HK-2 (cell line): ENCODE measurements around the gene RUNX1.

Experiments used
- DNase-seq: peaks from one replicate; pipeline ENCODE4 v3.0.0-alpha.2; 2018; ENCODE audit not compliant: unreplicated experiment

Gene RUNX1

DNA sequence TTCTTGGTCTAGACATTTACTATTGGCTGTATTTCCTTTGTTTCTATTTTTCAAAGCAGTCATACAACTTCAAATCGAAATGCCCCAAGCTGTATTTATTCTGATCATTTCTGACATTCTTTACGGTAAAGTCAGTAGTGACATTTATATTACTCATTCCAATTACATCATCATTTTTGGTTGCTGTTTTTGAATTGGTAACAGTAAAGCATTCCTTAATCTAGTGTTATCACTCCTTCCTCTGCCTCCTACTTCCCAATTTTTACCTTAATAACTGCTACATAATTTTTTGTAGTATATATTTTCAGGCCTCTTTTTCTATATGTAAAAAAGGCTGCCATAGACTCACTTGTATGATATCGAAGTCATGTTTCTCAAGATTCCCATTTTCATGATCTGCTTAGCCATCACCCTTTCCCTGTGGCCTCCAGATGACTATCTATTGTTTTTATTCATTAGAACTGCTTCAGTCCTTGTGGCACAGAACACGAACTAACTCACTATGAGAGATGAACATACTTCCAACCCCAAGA is 167.2 kb downstream of the RUNX1 start:
- DNase-seq, result no peak

DNA sequence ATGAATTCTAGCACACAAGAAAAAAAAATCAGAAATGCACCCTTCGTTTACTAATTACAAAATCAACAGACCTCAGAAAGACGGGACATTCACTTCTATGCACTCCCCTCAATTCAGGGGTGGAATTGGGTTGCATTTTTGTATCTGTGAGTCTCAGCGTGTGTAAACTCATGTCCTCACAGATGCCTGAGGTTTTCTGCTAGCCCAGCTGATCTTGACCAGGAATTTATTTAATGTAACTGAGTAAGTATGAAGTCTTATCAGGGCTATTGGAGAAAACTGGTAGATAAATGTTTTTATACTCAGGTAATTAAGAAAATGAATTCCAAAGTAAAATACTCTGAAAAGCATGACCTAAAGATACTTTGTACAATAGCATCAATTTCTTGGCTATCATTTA is 167.7 kb downstream of the RUNX1 start:
- DNase-seq, result no peak

DNA sequence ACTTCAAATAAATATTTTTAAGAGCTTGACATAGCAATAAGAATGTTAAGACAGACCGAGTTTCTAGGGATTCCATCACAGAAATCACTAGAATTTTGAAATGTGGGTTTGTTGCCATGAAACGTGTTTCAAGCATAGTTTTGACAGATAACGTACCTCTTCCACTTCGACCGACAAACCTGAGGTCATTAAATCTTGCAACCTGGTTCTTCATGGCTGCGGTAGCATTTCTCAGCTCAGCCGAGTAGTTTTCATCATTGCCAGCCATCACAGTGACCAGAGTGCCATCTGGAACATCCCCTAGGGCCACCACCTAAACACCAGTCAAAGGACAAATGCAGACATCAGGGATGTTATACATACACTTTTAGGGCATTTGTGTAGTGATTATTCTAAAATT is 168.7 kb downstream of the RUNX1 start:
- DNase-seq, result no peak

DNA sequence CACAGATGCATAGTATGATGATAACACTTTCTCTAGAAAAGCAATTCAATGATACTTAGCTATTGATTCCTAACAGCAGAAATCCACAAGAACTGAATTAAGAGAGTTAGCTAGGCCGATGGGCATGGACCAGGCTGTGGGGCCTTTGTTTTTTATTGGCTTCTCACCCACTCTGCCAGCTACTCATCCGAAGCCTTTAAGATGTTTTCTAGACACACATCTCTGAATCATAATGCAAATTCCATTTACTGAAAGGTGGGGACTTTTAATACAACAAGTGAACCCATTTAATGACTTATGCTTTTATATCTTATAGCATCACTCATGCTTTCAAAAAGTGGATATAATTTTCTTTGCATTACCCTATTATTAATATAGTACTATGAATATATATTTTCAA is 170.2 kb downstream of the RUNX1 start:
- DNase-seq, result no peak

DNA sequence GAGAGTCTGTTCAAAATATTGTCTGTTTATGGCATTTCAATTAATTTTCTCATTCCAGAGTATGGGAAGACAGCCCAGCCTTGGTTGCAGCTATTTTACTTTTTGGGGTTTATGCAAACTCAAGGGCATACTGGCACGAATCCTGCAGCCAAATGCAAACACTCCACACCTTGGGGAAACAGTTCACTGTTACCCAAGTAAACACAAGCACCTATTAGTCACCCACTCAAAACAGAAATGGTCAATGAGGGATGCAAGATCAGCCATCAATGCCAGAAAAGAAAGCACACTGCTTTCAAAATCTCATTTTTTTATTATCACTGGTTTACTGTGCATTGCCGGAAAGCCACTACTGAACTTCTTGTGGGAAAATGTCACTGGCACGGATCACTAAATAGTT is 170.6 kb downstream of the RUNX1 start:
- DNase-seq, result no peak

DNA sequence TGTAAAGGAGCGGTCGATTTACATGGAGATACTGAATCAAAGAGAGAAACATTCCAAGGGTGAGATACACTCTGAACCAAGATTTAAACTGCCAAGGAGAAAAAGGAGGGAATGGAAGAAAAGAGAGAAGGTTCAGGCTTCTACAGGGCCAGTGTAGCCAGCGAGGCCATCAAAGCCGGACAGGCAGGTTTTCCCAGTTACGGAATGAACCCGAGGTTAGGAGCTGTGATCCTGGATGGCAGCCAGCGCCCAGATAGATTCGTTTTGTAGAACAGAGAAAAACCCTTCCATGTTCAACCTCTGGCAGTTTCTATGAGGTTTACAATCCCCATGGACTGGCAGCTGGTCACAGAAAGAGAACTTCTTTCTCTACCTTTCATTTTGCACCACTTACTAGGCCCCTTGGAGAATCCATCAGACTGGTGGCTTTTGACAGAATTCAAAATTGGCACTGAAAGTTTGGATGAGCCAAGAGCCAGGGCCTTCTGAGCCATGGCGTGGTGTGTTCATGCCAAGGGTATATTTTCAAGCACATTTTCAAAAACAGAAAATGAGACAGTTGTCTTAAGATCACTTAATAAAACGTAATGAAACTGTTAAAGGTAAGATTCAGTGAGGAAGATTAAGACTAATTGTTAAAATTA is 171.5 kb downstream of the RUNX1 start:
- DNase-seq, result no peak

DNA sequence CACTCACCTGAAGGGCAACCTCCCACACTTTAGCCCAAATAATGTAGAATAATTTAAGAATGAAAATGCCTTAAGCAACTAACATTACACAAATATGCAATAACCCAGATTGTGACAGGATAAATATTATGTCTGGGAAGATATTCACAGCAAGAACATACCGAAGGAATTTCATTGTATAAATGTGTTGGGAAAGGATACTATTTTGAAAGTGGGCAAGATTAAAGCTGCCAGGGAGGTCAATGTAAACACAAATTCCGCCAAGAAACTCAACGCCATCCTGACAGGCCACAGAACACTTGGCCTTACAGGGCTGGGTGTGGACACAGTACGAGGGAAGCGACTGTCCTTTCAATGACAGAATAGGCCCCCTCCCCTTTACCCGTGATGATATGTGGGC is 173.3 kb downstream of the RUNX1 start:
- no peak for DNase-seq

DNA sequence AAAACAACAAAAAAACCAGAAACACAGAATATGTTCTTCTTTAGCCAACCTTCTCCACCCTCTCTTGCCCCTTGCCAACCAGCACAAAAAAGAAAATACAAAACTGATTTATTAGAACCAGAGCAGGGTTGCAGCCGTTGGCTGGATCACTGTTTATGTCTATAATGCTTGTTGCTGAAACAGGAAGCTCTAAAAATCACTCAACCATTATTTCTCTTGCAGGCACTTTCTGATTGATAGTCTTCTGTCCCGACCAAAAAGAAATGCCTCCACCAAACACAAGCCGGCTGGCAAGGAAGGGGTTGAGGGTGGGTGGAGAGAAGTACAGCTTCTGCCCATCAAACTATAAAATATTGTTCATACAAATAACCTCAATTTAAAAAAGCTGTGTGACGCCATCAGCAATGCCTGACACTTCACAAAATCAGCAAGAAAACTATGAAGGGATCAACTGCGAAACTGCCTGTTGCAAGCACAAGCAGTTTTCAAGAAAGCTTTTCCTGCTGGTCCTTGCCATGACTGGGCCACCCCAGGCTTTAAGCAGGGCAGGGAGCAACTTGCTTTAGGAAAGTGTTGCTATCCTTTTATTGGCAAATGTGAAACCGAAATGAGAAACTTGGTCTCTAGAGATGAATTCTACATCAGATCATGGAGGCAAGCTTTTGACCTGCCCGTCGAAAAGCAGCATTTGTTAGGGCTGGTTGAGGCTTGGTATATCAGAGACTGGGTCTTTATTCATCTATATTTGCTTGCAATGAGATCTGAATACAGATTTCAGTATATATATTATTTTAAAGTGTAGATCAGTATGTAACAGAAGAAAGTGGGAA is 174.2 kb downstream of the RUNX1 start:
- DNase-seq, result no peak

DNA sequence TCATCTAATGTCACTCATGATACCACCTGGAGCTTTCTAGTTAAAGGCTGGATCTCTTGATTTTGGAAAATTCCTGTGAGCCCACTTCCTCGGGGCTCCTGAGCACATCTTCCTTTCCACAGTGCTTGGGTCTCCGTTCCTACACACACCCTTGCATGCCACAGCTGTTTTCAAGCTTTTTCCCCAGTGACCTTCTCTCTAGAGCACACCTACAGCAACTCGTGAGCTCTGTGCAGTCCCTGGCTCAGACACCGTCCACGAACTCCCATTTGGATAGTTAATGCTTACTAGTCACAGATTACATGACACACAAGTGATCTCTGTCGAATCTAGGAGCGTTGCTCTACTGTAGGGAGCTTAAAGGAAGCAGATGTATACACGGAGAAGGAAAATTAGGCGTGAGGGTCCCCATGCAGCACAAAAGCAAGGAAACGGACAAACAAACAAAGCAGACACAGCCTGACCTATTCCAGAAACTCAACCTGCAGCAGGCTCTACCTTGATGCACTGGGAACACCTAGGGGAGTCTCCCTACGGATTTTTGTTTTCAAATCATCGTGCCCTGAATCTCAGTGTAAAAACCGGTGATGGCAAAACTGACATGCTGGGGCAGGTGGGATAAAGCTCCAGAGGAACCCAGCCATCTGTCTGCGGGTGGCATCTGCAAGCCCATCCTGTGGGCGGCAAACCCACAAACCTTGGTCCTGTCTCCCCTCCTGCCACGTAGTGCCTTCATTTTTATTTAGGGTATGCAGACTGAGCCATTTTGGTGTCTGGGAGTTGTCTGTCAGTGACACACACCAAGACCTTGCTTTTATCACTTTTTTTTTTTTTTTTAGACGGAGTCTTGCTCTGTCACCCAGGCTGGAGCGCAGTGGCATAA is 177.8 kb downstream of the RUNX1 start:
- DNase-seq, result no peak

DNA sequence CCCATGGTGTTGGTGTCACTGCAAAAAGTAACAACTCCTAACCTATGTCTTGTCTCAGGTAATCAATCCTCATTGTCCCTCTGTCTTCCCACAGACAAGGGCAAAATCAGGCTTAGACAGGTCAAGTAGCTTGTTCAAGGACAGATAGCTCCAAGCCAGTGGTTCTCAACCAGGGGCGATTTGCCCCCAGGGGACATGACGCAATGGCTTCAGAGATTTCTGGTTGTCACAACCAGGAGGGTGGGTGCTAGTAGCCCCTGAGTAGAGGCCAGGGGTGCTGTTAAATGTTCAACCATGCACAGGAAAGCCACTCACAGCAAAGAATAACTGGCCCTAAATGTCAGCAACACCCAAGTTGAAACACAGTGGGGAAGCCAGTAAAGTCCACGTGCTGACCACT is 178.9 kb downstream of the RUNX1 start:
- DNase-seq, result no peak

DNA sequence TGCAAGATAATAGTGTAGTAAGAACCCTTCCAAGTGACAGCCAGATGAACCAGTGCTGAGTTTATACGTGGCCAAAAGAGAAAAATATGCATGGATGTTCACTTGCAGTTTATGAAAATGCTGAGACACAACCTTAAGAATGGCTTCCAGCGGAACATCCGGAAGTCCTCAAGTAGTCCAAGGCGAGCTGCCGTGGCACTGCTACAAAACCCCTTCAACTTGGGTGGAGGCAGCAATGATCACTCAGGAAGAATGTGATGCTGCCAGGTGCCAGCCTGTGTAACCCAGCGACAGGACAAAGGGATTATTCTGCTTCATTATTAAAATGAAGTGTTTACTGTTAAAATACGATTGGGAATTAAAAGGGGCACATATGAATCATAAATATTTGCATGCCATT is 179.6 kb downstream of the RUNX1 start:
- no peak for DNase-seq

DNA sequence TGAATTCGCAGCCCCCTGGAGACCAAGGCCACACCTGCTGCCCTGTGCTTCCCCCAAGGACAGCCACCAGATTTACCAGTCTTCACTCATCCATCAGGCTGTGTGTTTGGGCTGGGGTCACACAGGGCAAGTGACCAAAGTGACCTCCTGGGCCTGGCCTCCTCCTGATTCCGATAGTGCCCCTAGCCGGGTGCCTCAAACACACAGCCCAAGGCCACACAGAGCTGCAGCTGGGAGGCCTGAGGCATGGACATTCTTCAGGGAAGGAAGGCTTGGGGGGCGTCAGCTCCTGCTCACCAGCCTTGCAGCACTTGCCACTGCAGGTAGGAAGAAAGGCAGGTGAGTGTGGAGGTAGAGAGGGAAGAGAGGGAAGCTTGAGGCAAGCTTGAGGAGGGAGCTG is 181.3 kb downstream of the RUNX1 start:
- DNase-seq, result no peak

DNA sequence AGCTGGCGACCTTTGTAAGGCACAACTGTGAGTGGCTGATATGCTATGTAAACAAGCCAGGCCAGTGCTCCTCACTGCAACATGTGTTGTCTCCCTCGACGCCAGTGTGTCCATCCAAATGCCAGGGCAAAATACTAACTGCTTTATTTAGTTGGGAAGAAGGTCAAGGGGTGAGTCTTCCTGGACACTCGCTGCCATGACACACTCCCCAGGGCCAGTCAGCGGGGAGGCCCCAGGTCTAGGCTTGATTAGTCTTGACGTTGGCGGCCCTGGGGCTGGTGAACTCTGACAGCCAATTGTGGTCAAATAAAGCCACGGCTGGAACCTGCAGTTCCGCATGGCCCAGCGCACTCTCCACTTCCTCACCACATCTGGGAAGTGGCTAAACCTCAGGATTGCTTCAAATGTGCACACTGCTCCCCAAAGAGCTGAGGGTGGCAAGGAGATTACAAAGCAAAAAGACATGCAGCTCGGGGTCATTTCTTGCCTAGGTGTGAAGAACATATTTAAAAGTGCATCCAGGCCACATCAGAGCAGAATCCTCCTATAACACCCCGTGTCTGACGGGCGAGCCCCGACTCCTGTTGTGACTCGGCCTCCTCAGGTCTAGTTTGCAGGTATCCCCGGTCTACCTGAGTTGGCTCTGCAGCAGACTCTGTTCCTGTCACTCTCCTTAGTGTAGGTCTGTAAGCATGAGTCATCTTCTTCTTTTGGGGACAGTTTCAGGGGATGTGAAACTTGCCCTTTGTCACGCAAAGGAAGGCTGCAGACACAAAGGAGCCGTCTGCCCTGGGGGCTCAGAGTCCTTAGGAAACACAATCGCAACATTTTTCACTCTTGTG is 183.5 kb downstream of the RUNX1 start:
- peak; percentile 72 for DNase-seq

DNA sequence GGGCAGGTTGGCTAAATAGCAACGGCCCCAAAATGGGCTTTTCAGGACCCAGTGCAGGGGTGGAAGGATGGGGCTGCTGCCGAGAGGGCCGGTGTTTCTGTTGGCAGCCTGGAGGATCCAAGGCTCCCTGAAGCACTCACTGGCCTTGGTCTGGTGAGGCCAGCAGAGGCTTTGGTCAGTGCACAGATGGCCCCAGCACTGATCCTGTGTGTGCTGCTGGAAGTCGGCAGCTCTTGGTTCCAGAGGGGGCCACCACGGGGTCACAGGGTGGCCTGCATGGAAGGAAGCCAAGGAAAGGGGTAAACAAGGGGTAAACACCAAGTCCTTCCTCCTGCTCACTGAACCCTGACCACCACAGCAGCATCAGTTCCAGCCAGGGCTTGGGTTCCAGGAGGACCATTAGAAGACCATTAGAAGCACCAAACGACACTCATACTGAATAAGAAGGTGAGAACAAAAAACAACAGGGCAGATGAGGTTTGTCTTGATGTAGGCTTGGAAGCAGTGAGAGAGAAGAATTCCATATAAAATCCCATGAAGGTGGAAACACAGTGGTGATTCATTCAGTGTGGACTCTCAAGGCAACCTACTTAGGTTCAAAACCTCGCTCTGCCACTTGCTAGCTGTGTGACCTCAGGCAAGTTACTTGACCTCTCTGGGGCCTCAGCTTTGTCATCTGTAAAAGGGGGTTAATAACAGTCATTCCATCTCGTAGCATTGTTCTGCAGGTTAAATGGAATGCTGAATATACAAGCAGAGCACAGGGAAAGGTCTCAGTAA is 184.5 kb downstream of the RUNX1 start:
- DNase-seq, result no peak

DNA sequence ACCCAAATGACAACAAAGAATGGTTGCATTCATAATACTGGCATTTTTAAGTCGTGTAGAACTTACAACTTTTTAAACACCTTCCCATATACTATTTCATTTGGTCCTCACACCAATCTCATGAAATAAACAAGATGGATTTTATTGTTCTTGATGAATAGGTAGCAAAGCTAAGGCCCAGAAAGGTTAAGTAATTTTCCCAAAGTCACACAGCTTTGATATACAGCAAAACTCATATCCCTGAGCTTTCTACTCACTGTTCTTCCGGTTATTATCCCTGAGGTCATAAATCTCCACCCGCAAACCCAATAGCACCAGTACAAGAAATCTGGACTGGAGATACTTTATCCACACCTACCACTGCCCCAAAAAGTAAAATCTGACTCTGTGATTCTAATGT is 186.2 kb downstream of the RUNX1 start:
- DNase-seq, result no peak

DNA sequence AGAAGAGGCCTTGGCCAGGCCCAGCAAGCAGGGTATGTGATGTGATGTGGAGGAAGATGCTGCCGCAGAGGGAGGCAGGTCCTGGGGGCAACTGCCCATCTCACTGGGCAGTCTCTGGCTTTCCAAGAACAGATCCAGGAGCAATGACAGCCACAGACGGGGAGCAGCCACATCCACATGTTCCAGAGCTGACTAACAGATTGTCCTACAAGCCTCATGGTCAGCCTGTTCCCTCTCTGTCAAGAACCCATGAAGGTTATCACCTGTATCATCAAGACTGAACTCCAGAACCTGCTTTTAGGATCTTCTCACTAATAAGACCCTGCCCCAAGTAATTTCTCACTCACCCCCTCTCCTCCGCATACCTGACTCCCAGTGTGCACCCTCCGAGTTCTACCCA is 187.8 kb downstream of the RUNX1 start:
- no peak for DNase-seq

DNA sequence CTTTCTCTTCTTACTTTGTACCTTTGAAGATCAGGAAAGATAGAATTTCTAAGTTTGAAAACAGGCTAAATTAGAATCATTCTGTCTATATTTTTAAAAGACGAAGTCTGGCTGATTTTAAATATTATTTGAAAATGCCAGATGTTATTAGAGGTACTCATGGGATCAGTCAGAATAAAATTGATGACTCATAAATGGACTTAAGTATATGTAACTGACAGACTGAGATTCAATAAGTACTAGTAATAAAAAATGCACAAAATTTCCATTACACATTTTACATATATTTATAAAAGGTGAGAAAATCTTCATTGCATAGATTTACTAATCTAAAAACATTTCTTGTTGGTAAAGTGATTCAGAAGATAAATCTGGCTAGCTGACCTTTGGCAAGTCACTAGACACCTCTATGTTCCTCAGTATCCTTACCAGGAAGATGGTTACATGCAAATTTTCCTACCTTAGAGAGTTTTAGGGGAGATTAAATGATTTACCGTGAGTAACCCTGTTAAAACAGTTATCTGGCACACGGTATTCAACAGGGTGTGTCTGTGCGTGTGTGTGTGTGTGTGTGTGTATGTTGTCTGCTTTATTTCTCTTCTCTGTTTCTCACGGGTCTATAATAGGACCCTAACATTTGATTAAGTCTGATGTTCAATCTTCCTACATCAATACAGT is 189.0 kb downstream of the RUNX1 start:
- no peak for DNase-seq

DNA sequence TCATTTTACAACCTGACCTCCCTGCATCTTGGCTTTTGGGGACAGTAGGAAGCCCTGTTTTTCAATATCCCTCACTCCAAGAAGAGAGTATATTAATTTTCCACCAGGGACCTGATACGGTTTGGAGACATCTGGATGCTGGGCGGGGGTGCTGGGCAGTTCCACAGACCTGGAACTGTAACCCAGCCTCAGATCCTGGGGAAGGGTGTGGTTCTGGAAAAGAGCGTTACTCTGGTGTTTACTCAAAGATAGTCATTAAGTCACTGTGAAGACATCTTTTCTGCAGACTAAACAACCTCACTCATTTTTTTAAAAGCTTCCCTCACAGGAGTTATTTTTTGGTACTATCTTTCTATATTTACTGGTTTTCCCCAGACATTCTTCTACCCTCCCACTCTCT is 190.5 kb downstream of the RUNX1 start:
- no peak for DNase-seq

DNA sequence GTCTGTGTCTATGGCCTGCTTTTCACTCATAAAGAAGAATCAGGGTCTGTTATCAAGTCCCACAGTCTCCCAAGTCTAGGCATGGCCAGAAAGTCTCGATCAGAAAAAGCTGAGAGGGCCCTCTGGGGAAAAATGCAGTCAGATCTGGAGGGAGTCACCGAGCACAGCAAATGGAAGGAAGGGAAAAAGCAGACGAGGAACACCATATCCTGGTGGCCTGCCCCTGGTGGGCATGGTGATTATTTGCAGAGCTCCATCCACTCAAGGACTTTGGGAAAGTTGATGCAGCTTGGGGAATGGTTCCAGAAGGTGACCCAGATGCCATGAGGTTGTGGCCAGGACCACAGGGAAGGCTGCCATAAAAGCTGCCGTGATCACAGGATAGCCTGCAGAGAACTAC is 191.2 kb downstream of the RUNX1 start:
- no peak for DNase-seq

DNA sequence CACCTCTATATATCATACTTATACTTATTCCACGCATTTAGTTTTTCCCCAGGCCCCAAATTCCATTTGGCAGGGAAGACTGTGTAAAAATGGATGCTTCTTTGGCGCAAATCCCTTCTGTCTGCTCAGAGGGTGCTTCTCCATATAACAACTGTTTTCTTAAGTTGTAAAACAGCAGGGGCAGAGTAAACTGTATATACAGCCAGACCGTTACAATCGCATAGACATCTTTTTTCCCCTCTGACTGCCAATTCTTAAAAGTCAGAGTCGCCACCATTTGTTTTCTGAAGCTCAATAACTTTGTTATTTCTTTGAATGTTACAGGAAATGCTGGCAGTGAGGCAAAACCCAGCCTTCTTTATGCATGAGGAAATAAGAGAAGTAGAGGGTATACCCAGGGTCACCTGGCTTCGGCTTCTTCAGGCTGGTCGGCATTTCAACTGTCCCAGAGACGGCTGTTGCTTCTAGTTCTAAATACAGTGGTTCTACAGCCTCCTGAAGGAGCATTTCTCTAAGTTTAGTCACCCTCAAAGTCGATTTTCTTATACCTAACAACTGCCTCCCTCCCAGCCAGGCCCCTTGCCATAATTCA is 191.9 kb downstream of the RUNX1 start:
- no peak for DNase-seq
